ENCODE results near the gene PCBD2.
"Not testable (repeated sequence)": the region's sequence is repeated elsewhere in the genome, so short reads cannot be mapped to it uniquely, and the experiment has no call there.

The PCBD2 gene

DNA sequence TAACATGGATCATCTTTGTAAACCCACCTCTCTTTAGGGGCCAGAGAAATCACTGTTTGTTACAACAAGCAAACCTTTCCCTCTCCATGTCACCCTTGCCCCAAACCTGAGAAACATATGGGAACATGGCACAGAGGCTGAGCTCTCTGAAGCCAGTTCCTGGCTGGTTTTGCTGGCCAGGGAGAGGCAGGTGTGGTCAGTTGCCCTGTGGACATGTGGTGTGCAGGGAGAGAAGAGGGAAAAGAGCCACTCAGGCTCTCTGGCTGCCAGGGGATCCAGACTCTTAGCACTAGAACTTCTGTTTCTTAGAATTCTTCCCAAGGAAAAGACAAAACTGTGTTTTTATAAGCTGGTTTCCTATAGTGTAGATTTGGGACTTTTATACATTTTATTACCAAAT, 58.2 kb downstream of the PCBD2 start:
- no peak for DNase-seq (ENCODE audit: low spot score)

DNA sequence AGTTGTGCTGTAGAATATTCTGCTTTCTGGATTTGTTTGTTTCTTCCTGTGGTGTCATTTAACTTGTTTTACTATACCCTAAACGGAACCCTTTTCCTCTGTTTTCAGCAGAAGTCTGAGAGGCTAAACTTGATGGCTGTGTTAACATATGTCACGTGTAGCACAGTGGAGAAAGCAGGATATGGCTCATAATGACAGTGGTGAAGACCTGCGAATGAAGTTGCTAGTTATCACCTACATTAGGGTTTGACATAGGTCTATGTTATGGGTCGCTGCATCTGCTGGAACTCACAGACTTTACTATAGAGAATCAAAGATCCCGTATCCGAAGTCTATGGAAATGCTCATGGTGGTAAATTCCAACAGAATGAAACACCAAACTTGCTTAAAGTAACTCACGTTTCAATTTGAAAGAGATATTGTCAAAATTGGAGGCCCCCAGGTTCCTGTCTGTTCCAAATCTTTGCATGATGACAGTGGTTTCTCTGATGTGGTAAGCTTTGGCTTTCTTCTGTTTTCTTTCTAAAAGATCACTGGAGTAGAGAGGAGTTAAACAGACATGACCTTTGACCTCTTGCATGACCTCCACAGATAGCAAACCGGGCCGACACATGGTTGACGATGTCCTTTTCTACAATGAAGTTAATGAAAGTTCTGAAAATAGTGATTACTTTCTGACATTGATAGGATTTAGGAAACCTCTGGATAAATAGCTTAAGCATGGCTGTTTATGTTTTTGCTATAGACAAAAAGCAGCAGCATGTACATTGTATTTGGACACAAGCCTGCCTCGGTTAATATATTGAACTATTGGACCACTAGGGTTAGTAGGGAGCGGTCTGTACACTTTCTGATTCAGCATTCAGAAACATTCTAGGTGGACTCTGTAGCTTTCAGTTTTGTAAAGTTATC, 59.7 kb downstream of the PCBD2 start:
- no peak for DNase-seq (ENCODE audit: low spot score)

DNA sequence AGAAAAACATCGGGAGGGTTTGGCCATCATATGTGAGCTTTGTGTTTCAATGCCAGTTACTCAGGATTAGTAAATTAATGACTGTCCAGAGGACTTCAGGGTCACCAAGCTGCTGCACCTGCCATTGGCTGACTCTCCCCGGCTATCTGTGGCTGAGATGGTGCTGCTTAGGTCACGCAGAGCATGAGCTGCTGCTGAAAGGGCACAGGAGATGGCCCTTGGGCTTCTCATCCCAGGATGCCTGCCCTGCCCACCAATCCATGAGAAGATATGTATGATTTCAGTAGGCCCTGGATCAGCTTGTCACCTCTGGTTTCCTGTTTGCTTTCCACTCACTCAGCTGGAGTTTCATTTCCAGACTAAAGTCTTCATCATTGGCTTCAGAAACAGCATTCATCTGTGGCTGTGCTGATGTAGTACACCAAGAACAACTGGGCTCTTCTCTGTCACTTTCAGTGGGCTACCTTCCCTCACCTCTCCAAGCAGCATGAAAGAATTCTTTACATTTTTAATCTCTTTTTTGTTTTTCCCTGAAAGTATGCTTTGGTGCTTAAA, 60.4 kb downstream of the PCBD2 start:
- DNase-seq (ENCODE audit: low spot score): no peak

DNA sequence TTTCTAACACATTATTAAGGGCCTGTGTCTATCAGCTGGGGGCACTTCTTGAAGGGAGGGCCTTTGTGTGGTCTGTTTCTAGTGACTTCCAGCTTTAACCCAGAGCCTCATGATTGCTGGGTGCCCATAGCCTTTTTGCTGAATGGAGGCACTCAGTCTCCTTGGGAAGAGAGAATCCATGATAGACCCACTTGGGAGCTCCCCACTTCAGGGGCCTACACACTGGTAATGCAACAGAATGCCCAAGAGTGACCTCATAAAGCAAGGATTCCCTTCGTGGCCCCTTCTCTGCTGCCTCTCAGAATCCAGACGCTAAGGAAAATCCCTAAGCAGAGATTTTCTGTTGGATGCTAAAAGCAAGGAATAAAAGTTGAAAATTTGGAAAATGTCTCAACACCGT, 62.7 kb downstream of the PCBD2 start, which contains the start of gene CATSPER3:
CATSPER3 (plus strand) TSS at position 301 of the 400 bp plus-strand sequence; CDS start at position 386, 85 bp downstream.
- DNase-seq (ENCODE audit: low spot score): no peak

DNA sequence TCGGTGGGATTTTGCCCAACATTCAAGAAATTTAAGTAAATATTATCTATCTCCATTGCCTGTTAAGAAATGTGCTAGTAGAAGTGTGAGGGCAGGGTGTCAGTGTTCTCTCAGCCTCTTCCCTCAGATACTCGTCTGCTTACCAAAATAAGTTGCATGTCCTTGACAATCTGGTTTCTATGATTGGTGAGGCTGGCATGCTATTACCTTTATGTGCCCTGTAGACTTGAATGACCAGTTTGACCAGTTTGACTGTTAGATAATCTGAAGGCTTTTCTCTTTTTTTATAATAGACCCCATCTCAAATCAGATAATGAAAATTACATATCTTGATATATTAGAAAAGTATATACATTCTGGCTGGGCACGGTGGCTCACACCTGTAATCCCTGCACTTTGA, 63.1 kb downstream of the PCBD2 start:
- no peak for DNase-seq (ENCODE audit: low spot score)

DNA sequence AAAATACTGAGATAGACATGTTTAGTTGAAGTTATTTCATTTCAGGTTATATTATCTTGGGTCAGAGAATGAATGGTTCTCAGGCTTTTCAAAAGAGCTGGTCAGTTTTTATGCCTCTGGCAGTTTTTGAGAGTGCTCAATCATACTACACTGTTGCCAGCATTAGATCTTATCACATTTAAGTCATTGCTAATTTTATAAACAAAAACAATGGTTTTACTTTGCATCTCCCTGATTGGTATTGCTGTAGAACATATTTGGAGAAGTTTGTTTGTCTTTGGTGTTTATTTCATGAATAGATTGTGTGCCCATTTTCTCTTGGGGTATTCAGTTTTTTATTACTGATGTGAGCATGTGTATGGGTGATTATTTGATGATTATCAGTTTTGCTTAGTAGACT, 64.2 kb downstream of the PCBD2 start:
- no peak for DNase-seq (ENCODE audit: low spot score)

DNA sequence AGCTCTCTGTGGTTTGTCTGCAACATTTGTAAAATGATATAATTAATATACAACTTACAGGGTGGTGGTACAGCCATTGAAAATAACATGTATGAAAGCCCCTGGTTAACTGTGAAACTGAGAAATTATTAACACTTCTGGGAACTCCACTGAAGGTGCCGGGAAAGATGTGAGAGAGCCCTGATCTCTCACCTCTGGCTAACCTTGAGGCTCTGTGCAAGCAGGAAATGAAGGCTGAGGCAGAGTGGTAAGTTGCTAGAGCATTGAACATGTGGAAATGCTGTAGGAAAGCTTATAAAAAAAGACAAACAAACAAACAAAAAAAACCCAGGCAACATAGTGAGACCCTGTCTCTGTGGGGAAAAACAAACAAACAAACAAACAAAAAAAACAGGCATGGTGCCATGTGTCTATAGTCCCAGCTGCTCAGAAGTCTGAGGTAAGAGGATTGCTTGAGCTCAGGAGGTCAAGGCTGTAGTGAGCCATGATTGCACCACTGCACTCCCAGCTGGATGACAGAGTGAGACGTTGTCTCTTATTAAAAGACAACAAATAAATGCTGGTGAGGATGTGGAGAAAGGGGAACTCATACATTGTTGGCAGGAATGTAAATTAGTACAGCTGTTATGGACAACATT, 70.3 kb downstream of the PCBD2 start:
- DNase-seq (ENCODE audit: low spot score): no peak

DNA sequence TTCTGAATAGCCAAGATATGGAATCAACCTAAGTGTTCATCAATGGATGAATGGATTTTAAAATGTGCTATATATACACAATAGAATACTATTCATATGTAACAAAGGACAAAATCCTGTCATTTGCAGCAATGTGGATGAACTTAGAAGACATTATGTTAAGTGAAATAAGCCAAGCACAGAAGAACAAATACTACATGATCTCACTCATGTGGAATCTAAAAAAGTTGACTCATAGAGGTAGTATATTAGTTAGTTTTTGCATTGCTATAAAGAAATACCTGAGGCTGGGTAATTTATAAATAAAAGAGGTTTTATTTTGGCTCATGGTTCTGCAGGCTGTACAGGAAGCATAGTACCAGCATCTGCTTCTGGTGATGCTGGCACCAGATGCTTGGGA, 70.9 kb downstream of the PCBD2 start:
- no peak for DNase-seq (ENCODE audit: low spot score)

DNA sequence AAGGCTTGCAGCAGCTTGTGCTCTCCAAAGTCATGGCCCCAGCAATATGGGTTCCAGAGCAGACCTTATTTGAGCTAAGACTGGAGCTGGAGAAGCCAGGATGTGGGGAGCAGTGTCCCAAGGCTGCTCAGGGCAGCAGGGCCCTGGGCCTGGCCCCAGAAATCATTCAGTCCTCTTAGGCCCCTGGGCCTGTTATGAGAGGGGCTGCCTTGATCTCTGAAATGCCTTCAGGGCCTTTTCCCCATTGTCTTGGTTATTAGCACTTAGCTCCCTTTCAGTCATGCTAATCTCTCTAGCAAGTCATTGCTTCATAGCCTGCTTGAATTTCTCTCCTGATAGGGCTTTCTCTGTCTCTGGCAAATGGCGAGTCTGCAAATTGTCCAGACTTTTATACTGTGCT, 71.9 kb downstream of the PCBD2 start:
- DNase-seq (ENCODE audit: low spot score): no peak

DNA sequence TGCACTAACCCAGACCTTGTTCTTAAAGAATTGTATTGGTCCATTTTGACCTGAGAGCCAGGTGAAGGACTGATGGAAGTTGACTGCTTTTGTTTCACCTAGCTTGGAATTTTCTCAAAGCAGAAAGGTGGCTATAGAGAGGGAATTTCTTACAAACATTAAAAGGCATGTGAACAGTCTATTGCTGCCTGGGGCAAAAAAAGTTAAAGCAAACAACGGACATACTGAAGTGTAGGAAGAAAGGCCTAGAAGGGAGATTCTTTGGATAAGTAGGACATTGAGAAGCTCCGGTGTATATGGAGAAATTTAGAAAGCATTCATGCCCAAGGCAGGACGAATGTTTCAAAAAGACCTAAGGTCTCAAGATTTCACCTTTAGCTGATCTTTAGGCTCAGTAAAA, 74.5 kb downstream of the PCBD2 start:
- no peak for DNase-seq (ENCODE audit: low spot score)

DNA sequence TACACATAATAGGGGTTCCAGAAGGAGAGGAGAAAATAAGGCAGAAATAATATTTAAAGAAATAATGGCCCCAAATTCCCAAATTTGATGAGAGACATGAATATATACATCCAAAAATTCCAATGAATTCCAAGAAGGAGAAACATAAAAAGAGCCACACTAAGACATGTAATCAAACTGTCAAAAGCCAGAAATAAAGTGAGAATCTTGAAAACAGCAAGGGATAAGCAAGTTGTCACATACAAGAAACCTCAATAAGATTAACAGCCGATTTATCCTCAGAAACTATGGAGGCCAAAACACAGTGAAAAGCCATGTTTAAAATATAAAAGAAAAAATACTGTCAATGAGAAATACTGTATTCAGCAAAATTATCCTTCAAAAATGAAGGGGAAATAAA, 77.3 kb downstream of the PCBD2 start:
- DNase-seq (ENCODE audit: low spot score): no peak

DNA sequence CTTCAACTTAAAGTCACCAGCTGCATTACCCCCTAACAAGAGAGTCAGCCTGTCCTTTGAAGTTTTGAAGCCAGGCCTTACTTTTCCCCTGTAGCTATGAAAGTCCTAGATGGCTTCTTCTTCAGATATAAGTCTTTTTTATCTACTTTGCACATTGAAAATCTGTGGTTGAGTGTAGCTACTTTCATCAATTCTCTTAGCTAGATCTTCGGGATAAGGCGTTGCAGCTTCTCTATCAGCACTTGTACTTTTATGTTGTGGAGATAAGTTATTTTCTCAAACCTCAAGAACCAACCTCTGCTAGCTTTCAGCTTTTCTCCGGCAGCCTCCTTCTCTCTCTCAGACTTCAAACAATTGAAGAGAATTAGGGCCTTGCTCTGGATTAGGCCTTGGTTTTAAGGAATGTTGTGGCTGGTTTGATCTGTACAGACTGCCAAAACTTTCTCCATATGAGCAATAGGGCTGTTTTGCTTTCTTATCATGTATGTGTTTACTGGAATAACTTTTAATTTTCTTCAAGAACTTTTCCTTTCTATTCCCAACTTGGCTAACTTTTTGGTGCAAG, 84.4 kb downstream of the PCBD2 start:
- no peak for DNase-seq (ENCODE audit: low spot score)

DNA sequence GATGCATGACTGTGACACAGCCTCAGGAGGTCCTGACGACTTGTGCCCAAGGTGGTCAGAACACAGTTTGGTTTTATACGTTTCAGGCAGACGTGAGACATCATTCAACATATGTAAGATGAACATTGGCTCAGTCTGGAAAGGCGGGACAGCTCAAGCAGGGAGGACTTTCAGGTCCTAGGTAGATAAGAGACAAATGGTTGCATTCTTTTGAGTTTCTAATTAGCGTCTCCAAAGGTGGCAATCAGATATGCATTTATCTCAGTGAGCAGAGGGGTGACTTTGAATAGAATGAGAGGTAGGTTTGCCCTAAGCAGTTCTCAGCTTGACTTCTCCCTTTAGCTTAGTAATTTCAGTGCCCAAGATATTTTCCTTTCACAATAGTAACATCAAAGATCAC, 85.3 kb downstream of the PCBD2 start:
- DNase-seq (ENCODE audit: low spot score): not testable (repeated sequence)

DNA sequence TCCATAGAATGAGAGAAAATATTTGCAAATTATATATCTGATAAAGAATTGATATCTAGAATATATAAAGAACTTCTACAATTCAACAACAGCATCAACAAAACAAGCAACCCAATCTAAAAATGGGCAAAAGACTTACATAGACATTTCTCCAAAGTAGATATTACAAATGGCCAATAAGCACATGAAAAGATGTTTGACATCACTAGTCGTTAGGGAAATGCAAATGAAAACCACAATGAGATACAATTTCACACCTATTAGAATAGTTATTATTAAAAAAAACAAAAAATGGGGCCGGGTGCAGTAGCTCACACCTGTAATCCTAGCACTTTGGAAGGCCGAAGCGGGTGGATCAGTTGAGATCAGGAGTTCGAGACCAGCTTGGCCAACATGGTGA, 87.2 kb downstream of the PCBD2 start:
- no peak for DNase-seq (ENCODE audit: low spot score)

DNA sequence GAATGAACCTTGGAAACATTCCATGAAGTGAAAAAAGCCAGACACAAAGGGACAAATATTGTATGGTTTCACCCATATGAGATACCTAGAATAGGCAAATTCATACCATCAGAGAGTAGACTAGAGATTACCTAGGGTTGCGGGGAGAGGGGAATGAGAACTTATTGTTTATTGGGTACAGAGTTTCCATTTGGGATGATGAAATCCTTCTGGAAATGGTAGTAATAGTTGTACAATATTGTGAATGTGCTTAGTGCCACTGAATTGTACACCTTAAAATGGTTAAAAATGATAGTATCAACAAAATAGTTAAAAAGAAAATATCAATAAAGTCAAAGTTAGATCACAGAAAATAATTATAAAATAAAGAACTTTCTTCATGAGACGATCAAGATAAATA, 88.2 kb downstream of the PCBD2 start:
- DNase-seq (ENCODE audit: low spot score): no peak

DNA sequence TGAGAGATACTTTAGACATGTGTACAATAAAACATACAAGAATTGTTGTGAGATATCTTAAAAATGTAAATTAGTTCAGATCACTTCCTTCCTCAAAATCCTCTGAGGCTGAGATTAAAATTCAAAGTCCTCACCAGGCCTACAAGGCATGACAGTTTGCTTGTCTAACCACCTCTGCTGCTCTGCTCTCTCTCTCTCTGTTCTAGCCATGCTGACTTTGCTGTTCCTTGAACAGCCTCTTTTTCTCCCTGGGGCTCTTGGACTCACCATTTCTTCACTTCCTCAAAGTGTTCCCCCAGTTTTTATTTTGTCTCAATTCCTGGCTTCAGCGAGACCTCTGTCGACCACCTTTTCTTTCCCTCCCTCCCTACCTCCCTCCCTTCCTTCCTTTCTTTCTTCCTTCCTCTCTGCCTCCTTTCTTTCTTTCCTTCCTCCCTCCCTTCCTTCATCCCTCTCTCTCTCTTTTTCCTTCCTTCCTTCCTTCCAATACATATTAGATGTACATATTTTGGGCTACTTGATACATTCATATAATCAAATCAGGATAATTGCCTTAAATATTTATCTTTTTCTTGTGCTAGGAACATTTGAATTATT, 89.7 kb downstream of the PCBD2 start:
- no peak for DNase-seq (ENCODE audit: low spot score)

DNA sequence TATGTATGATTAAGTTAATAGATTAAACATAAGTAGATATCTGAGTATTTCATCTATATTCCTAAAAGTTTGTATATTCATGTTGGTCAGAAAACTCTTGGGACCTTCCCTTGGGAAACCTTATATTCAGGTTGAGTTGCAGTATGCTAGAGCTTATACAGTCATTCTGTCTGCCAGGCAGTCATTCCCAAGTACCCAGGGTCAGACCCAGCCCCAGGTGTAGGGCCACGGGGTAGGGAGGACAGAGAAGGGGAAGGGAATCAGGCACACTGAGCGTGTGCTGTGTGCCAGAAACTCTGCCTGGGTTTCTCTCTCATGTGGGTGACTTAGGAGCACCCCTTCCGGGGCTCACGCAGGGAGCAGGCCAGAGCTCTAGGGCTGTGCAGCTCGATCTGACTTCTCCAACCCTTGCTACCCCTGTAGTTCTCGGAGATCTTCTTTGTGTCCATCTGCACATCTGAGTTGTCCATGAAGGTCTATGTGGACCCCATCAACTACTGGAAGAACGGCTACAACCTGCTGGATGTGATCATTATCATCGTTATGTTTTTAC, 91.0 kb downstream of the PCBD2 start:
- DNase-seq (ENCODE audit: low spot score): no peak

DNA sequence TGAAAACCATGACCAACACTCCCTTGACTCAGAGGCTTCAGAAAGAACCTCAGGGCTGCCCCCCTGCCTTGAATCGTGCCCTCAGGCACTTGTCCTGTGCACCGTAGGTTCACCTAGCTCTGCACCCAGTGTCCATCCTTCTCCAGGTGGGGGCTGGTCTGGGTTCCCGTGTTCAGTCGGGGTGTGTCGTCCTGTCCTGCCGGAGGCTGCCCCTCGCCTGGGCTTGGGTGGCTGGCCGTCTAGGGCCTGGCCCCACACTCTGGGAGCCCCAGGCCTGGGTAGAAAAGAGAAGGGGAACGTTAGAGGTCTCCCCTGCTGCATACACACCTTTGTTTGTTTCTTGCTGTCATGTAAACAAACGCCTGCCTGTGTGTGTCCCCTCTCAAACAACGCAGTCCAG, 92.1 kb downstream of the PCBD2 start:
- no peak for DNase-seq (ENCODE audit: low spot score)

DNA sequence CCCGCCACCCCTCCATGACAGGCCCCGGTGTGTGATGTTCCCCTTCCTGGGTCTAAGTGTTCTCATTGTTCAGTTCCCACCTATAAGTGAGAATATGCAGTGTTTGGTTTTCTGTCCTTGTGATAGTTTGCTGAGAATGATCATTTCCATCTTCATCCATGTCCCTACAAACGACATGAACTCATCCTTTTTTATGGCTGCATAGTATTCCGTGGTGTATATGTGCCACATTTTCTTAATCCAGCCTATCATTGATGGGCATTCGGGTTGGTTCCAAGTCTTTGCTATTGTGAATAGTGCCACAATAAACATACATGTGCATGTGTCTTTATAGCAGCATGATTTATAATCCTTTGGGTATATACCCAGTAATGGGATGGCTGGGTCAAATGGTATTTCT, 93.1 kb downstream of the PCBD2 start:
- not testable (repeated sequence) for DNase-seq (ENCODE audit: low spot score)

DNA sequence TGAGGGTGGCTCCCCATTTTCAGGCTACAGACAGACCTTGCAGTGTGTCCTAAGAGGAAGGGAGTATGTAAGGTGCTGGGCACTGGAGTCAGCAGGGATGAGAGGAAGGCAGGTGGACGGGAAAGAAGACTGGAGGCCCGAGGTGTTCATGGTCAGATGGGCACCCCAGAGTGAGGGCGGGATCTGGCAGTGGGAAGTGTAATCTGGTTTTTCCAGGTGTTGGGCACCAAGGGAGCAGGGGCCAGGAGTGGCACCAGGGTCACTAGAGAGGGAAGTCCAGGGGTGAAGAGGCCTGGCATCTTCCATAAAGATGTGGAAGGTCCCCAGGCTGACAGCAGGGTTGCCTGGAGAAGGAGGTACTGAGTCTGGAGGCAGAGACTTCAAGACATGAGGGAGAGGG, 99.4 kb downstream of the PCBD2 start:
- DNase-seq (ENCODE audit: low spot score): no peak

DNA sequence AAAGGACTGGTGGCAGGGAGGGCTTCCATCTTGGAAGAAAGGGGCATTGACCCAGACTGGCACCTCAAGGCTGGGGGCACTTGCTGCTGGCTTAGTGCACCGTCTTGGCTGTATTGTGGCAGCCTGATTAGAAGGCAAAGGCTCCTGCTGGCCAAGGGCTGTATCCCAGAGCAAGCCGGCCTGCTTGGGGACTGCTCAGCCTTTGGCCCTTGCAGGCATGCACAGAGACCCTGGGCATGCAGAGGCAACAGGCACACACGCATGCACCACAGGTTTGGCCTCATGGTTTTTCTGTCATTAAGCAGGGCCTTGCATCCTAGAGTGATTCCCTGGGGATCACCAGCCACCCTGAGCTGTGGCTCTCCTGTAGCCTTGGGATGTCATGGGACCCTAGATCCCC, 100.1 kb downstream of the PCBD2 start:
- DNase-seq (ENCODE audit: low spot score): no peak

DNA sequence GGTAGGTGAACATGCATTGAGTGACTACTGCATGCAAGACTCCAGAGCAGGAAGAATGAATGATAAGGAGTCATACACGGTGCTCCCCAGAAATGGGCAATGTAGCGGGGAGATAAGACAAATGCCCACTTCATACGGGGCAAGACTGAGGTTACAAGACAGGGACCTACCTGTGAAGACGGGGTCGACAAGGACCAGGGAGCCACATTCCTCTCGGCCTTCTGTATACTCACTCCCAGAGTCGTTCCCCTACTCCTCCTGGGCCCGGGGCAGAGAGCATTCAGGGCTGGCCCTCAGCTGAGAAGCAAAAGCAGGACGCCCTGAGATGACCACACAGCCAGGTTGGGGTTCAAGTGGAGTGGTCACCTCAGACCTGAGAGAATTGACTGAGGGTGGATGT, 102.4 kb downstream of the PCBD2 start:
- no peak for DNase-seq (ENCODE audit: low spot score)
